ENCODE data around the gene NOTCH3. TPM values are rescaled to one million over a fixed set of nuclear protein-coding genes. Genes with fewer than 3 reads are reported as not detected.

Gene NOTCH3
- total and polyA plus RNA-seq, 2 of the 8 experiments (the other 6 are each of a cell fraction or from before 2014, with no cell fraction given): 37.5 to 107 TPM

DNA sequence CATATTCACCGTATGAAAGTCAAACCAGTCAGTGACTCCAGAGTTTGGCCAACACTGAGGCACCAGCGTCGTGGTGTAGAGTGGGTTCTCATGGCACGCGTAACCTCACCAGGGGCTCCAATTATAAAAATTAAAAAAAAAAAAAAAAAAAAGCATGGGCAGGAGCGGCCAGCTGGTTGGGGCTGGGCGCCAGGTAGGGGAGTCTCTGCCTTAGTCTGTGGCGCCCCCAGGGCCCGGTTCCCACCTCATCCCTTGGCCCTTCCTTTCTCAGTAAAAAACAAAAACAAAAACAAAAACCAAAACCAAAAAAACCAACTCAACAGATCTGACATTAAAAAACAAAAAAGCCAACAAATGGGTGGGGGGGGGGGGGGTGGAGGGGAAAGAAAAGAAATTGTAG is 36.1 kb upstream of the NOTCH3 start:
- WGBS, 2 experiments (ENCODE audit: extremely low coverage in 1 of 2, insufficient coverage in 1 of 2, insufficient read length in 1 of 2, insufficient replicate concordance in 2 of 2, low coverage in 1 of 2, low lambda C conversion rate in 2 of 2, missing lambda C conversion rate in 1 of 2): 94% methylated on average over 5 of the region's 9 CpGs; no CpG with 5 or more reads in 1 of the 2 experiments
- Histone ChIP-seq H3K23ac (ENCODE audit: insufficient read length) (no peak overlapping the region), H4K20me1 (replicated peaks in 1 of 2; ENCODE audit: control insufficient read depth in 1 of 2, insufficient read depth in 2 of 2, low read length in 2 of 2) (peaks cover 2 to 24% of the 10 kb centered on the region in 2 experiments), H4K8ac (ENCODE audit: extremely low read depth, insufficient read depth, low read length) (no peak overlapping the region), H3K4me2 (ENCODE audit: insufficient read depth in 1 of 2, low read depth in 2 of 2, low read length in 2 of 2) (no peak overlapping the region), H3K79me2 (ENCODE audit: control insufficient read depth in 1 of 2, insufficient read depth in 2 of 2, low read length in 2 of 2) (no peaks in the 10 kb centered on the region), H3K18ac (ENCODE audit: extremely low read depth, low read length) (no peak overlapping the region), H4K91ac (replicated peaks; ENCODE audit: insufficient read length, low read length) (no peak overlapping the region), H2BK120ac (replicated peaks; ENCODE audit: low read depth, low read length) (no peak overlapping the region), H2BK20ac (ENCODE audit: low read length) (no peak overlapping the region), H3K9me3 (ENCODE audit: insufficient read depth in 2 of 2, low read depth in 1 of 2, low read length in 1 of 2) (no peaks in the 10 kb centered on the region), H3K4ac (replicated peaks; ENCODE audit: insufficient read length, low read depth, low read length) (no peak overlapping the region), H2AK5ac (ENCODE audit: low read depth, low read length) (no peak overlapping the region), H2BK5ac (ENCODE audit: low read depth, low read length) (no peak overlapping the region), H3K4me3 (ENCODE audit: extremely low read depth in 1 of 4, insufficient read depth in 2 of 4, low read depth in 3 of 4, low read length in 4 of 4) (no peak overlapping the region), H2AFZ (ENCODE audit: low read length) (no peak overlapping the region), H2BK15ac (ENCODE audit: low read length) (no peak overlapping the region), H3K79me1 (ENCODE audit: low read depth, low read length) (0 out of 2 replicates have a peak, but pooled peaks cover 2% of the 10 kb centered on the region), H3K23me2 (ENCODE audit: low read depth, low read length) (peaks cover 4% of the 10 kb centered on the region; the same call in 1 of the 2 replicates), H3K56ac (replicated peaks; ENCODE audit: insufficient read length, low read depth, low read length) (no peak overlapping the region), H3K36me3 (ENCODE audit: control insufficient read depth in 2 of 4, insufficient read depth in 4 of 4, low read length in 3 of 4) (peaks cover 22 to 40% (median 36%) of the 10 kb centered on the region in 4 experiments), H3K9ac (replicated peaks in 1 of 4; ENCODE audit: extremely low read depth in 1 of 4, low read depth in 3 of 4, low read length in 3 of 4) (no peak overlapping the region), H4K5ac (ENCODE audit: insufficient read length, low read depth, low read length) (no peak overlapping the region), H3K27me3 (replicated peaks in 1 of 4; ENCODE audit: control insufficient read depth in 3 of 4, extremely low read depth in 1 of 4, insufficient read depth in 3 of 4, low read length in 3 of 4) (no peaks in the 10 kb centered on the region), H3K27ac (ENCODE audit: low read depth, low read length) (no peak overlapping the region), H2BK12ac (ENCODE audit: low read depth, low read length) (no peak overlapping the region), H3K14ac (ENCODE audit: insufficient read length) (no peak overlapping the region), H3K4me1 (replicated peaks in 1 of 4; ENCODE audit: control insufficient read depth in 3 of 4, insufficient read depth in 4 of 4, low read length in 3 of 4) (peaks cover 0 to 2% (median 0%) of the 10 kb centered on the region in 4 experiments; a peak in 2 of 7 replicates)
- DNase-seq (ENCODE audit: low read depth in 1 of 2, low spot score in 2 of 2) (no peak), FAIRE-seq (no peak)
- TF ChIP-seq EP300 (IDR thresholded peaks at IDR 0.05; ENCODE audit: borderline replicate concordance in 1 of 2, low read depth in 2 of 2, low read length in 2 of 2) (no peak), RAD21 (IDR thresholded peaks at IDR 0.05 in 1 of 2, conservative IDR thresholded peaks at IDR 0.05 in 1 of 2; ENCODE audit: low read depth in 2 of 2, low read length in 2 of 2) (peak in 1 of 2 experiments; percentile 14; a peak in 2 of 4 replicates)
- ChIA-PET POLR2A (ENCODE audit: partially characterized antibody) (interaction anchor here (0.8 to 4.8 kb wide), 5 partner anchors 13 to 189 kb away, joined by 3 to 25 read pairs (median 3); no protein-coding TSS in a partner anchor), CTCF (ENCODE audit: partially characterized antibody) (interaction anchor here (0.7 to 8.9 kb wide), 3 partner anchors 15 to 116 kb away, joined by 3 to 81 read pairs (median 3); no protein-coding TSS in a partner anchor)

All from H1 (cell line).